Calu3 (cell line): ENCODE data around the gene MEGF8. TPM values are rescaled to one million over a fixed set of nuclear protein-coding genes. Genes with fewer than 3 reads are reported as not detected.

ENCODE experiments used
- BruUV-seq: library from RNA; stranded (reverse); fragments of 400-500 nt; replicated peaks from 2 replicates; lab custom pipeline; 2021; lab: Mats Ljungman, UMichigan
- CTCF ChIA-PET: fragments of 300-600 bp; sonication (Branson Sonifier 250); formaldehyde crosslinking; loops from one replicate; lab custom pipeline; 2022; ENCODE audit warnings: antibody characterized with exemption; lab: Charles Lee
- DNase-seq: peaks from one replicate; pipeline ENCODE4 v3.0.0; 2022
- H3K27ac Mint-ChIP-seq: one replicate; pipeline ENCODE4 v1.8.0; 2022; ENCODE audit warnings: mixed read lengths; ENCODE audit not compliant: unreplicated experiment
- H3K27me3 Mint-ChIP-seq: one replicate; pipeline ENCODE4 v1.8.0; 2022; ENCODE audit warnings: mixed read lengths; ENCODE audit not compliant: unreplicated experiment
- H3K36me3 Mint-ChIP-seq: one replicate; pipeline ENCODE4 v1.8.0; 2022; ENCODE audit warnings: mild to moderate bottlenecking, moderate library complexity, mixed read lengths; ENCODE audit not compliant: insufficient read depth, unreplicated experiment
- H3K4me1 Mint-ChIP-seq: one replicate; pipeline ENCODE4 v1.8.0; 2022; ENCODE audit warnings: mild to moderate bottlenecking, low read depth, mixed read lengths; ENCODE audit not compliant: unreplicated experiment
- H3K4me3 Mint-ChIP-seq: one replicate; pipeline ENCODE4 v1.8.0; 2022; ENCODE audit warnings: mild to moderate bottlenecking, low read depth, moderate library complexity, mixed read lengths; ENCODE audit not compliant: unreplicated experiment
- H3K9me3 Mint-ChIP-seq: one replicate; pipeline ENCODE4 v1.8.0; 2022; ENCODE audit warnings: low read depth, mixed read lengths; ENCODE audit not compliant: unreplicated experiment
- CTCF ChIP-seq: fragments of 200-600 bp; IDR thresholded peaks from one replicate; pipeline ENCODE4 v1.8.0; 2022; ENCODE audit warnings: antibody characterized with exemption; ENCODE audit not compliant: unreplicated experiment
- intact Hi-C: fragments of 100-400 bp; cut with micrococcal nuclease; formaldehyde crosslinking; loops from one replicate; pipeline ENCODE4 v1.10.0; 2022; ENCODE audit not compliant: unreplicated experiment
- total RNA-seq: library from RNA; stranded (reverse); gene quantifications from 2 replicates; pipeline ENCODE4 v1.2.3, GENCODE V29; 2022

MEGF8 gene
- total RNA-seq, 1 experiment from 2014 or later: 35.0 TPM

DNA sequence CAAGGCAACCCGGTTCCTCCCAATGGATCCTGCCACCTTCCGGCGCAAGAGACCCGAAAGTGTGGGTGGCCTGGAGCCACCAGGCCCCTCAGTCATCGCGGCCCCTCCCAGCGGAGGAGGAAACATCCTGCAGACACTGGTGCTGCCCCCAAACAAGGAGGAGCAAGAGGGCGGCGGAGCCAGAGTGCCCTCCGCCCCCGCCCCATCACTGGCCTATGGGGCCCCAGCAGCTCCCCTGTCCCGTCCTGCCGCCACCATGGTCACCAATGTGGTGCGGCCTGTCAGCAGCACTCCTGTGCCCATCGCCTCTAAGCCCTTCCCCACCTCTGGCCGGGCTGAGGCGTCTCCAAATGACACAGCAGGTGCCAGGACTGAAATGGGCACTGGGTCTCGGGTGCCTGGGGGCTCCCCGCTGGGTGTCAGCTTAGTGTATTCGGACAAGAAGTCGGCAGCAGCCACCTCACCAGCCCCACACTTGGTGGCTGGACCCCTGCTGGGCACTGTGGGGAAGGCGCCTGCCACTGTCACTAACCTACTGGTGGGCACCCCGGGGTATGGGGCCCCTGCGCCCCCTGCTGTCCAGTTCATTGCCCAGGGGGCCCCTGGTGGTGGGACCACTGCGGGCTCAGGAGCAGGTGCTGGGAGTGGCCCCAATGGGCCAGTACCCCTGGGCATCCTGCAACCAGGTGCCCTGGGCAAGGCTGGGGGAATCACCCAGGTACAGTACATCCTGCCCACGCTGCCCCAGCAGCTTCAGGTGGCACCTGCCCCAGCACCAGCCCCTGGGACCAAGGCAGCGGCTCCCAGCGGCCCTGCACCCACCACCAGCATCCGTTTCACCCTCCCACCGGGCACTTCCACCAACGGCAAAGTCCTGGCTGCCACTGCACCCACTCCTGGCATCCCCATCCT, 34.7 kb upstream of the MEGF8 start:
- Mint-ChIP-seq H3K4me1 (peaks cover 11% of the 10 kb centered on the region), H3K36me3 (peaks cover 65% of the 10 kb centered on the region), H3K27ac (no peak overlapping the region), H3K9me3 (no peaks in the 10 kb centered on the region), H3K4me3 (peak overlapping the region; percentile 11), H3K27me3 (no peaks in the 10 kb centered on the region)
- TF ChIP-seq CTCF: peak; percentile 96
- BruUV-seq: no TSS peak
- CTCF ChIA-PET: no interaction called here
- peak; percentile 83 for DNase-seq
- intact Hi-C loops: no loop called here

DNA sequence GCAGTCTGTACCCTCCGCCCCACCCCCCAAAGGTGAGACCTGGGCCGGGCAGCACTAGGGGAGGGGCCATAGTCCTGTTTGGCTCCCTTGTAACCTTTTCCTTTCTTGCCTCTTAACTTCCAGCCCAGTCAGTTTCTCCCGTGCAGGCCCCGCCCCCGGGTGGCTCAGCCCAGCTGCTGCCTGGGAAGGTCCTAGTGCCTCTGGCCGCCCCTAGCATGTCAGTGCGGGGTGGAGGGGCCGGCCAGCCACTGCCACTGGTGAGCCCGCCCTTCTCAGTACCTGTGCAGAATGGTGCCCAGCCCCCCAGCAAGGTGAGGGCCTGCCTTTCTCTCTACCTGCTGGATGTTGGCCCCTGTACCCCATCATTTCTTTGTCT, 34.0 kb upstream of the MEGF8 start:
- Mint-ChIP-seq H3K4me1 (peaks cover 11% of the 10 kb centered on the region), H3K27me3 (no peaks in the 10 kb centered on the region), H3K27ac (peak overlapping the region; percentile 22), H3K36me3 (peaks cover 59% of the 10 kb centered on the region), H3K9me3 (no peaks in the 10 kb centered on the region), H3K4me3 (peak overlapping the region; percentile 11)
- intact Hi-C loops: no loop called here
- DNase-seq: no peak
- TF ChIP-seq CTCF: no peak
- CTCF ChIA-PET: no interaction called here
- no TSS peak for BruUV-seq

- DNase-seq: no peak
- no peaks in the 10 kb centered on the region for H3K27me3 Mint-ChIP-seq
- intact Hi-C loops: no loop called here
- H3K4me3 Mint-ChIP-seq: no peak overlapping the region
- H3K4me1 Mint-ChIP-seq: peaks cover 11% of the 10 kb centered on the region
- CTCF ChIA-PET: no interaction called here
- H3K36me3 Mint-ChIP-seq: peaks cover 64% of the 10 kb centered on the region
- H3K27ac Mint-ChIP-seq: peak overlapping the region; percentile 22
- no peak for TF ChIP-seq CTCF
- H3K9me3 Mint-ChIP-seq: no peaks in the 10 kb centered on the region
- BruUV-seq: no TSS peak
Measured at GRCh38 chr19:42292042-42292960, 33.1 kb upstream of the MEGF8 start.

- H3K27me3 Mint-ChIP-seq: no peaks in the 10 kb centered on the region
- H3K9me3 Mint-ChIP-seq: no peaks in the 10 kb centered on the region
- H3K4me1 Mint-ChIP-seq: peaks cover 11% of the 10 kb centered on the region
- no peak for DNase-seq
- H3K27ac Mint-ChIP-seq: no peak overlapping the region
- TF ChIP-seq CTCF: no peak
- intact Hi-C loops: no loop called here
- no TSS peak for BruUV-seq
- CTCF ChIA-PET: no interaction called here
- H3K36me3 Mint-ChIP-seq: peaks cover 61% of the 10 kb centered on the region
- H3K4me3 Mint-ChIP-seq: no peak overlapping the region
Measured at GRCh38 chr19:42292963-42293362, 32.5 kb upstream of the MEGF8 start.
